ENCODE measurements around the gene METTL24.
A peak's percentile ranks its signal among the peaks of the same experiment; 100 is the strongest.

METTL24 gene, protein sequence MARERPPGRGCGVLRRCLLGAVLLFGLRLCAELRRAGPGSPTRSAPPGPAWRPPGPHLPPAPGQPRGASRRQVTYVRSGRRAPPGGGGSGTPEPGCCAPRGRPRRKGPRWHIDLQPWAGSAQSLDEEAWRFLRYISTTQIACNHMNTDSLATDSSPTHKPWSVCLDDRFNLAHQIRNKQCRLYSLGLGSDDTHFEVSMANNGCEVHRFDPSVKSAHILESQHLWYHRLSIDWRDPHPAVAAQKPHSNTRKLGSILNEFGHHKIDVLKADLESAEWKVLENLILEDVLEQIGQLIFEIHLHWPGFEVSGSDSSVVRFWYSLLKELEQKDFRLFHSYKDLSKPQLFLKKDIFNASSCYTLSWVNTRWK

DNA sequence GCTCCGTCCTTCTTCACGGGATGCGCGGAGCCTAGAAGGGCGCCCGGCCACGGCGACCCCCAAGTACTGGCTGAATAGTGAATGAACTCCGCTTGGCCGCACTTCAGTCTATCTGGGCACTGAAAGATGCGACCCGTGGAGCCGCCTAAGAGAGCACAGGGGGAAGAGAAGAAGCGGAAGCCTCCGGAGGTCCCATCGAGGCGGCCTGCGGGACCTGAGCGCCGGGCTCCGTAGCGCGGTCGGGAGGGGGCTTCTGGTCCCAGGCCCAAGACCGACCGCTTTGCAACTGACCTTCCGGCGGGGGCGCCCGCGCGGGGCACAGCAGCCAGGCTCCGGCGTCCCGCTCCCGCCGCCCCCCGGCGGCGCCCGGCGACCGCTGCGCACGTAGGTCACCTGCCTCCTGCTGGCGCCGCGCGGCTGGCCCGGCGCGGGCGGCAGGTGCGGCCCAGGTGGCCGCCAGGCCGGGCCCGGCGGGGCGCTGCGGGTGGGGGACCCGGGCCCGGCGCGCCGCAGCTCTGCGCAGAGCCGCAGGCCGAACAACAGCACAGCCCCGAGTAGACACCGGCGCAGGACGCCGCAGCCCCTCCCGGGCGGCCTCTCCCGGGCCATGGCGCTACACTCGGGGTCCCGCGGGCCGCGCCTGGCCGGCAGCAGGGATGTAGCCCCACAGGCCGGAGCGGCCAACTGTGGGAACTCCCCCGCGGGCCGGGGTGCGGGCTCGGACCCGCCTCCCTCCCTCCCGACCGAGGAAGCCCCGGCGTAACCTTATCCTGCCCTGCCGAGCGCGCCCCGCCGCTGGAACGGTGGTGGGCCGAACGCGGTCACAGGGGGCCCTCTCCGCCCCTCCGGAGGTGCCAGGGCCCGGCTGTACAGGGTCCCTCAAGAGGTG lies at the start of gene METTL24:
Gene METTL24, minus strand, starts transcription at position 686 of the 889 bp plus-strand sequence. Its CDS starts 77 bp downstream, at position 609.
- DNase-seq = no peak

DNA sequence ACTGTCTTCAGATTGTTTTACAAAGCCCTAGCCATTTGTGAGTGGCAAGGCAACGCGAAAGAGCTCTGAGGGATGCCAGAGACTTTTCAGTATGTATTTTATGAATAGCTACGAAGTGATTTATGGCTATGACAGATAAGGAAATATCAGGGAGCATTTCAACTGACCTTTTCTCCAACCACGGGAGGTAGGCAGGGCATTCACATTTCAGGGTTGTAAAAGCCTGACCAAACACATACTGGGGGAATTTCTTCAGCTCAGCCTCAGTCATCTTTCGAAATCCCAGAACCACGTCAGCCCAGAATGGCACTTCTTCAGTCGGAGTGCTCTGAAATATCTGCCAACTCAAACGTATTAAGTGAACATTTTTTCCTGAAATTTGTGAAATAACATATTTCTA lies 46.5 kb upstream of the METTL24 start:
- peak; percentile 31 for DNase-seq

DNA sequence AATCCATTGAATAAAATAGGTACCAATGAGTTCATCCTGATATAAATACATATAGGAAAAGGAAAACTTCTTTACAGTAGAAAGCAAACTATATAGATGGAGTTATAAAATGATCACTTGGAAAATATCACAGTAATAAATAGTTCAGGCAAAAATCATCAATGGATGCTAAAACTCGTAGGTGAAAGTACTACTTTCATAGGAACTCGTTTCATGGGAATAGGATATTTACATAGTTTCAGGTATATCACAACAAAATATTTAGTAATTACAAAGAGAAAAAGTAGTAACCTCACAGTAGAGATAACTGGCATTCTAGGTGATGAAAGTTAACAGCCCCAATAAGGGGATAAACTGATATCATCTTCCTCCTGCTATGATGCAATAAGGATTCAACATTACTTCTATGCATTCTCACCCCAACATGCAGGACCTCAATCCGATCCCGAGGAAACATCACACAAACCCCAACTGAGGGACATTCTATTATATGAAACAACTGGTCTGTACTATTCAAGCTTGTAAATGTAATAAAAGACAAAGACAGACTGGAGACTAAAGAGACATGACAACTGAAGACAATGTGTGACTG lies 43.5 kb upstream of the METTL24 start:
- DNase-seq = no peak

DNA sequence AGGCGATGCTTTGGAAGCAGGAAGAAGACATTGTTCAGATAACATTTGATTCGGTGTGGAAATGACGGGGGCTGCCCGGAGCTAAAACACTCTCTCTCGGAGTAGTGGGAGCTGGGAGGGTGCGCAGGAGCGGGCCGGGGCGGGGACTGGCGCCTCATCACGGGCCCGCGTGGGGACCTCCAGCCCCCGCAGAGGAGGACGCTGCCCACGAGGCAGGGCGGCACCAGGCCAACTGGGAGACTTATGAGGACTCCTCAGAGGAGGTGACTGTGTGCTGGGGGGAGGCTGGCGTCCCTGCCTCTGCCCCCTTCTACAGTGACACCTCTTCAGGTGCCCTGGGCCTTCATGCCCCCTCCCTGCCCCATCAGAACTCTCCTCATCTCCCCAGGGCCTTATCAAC lies 42.1 kb upstream of the METTL24 start:
- no peak for DNase-seq

DNA sequence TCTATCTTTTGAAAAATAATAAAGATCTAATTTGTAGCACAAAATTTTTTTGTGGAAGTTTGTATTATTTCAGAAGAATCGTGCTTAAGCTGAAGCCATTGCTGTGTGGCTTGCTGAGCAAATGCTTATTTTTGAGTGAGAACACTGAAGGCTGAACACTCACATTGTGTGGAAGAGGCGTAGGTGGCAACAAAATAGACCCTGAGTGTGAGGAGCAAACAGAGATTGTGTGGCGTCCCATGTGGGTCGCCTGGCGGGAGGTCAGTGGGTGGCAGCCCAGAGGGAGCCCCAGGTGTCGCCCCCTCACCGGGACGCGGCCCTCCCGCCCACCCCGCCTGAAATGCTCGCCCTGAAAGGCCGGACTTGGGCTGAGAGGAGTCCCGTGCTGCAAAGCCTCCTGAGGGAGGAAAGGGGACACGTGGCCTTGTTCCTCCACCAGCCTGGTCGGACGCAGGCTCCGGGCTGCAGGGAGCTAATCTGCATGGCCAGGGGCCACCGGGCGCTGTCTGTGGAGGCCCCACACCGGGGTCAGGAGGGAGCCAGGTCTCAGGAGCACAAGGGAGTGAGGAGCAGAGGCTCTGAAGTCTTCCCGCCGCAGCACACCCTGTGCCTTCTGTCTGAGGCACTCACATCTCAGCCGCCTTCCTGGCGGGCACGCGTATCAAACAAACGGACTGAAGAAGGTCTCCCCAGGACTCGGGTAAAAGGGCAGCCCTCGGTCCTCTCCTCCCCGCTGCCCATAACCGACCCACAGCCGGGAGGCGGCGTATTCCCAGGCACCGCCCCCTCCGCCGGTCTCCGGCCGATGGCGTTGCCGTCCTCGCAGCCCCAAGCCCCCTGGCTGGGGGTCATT lies 41.3 kb upstream of the METTL24 start:
- DNase-seq = no peak

DNA sequence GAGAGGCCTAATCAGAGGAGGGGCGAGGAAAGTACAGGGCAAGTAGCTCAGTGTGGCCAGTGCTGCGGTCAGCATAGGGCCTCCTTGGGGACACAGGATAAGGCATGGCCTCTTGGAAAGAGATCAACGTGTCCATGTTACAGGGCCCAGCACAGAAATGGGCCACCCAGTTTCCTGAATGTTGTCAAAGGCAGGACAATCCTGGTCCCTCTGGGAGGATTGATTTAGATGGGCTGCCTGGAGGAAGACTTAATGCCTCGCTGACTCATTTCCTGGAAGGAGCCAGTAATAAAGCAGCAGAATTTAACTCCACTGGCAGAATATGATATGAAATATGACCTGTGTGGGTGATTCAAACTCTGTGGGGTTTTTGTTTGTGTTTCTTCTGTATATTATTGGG lies 40.6 kb upstream of the METTL24 start:
- DNase-seq = peak; percentile 37

DNA sequence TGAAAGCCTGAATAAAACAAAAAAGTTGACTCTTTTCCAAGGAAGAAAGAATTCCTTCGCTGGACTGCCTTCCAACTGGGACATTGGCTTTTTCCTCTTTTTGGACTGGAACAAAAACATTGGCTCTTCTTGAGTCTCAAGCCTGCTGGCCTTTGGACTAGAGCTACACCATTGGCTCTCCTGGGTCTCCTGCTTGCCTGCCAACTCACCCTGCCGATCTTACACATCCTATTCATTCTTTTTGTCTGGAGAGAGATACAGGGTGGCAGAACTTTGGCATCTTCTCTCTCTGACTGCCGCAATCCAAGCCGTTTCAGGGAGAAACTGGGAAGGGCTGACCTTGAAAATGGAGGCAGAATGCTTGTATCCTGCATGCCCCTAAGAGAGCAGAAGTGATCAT lies 37.1 kb upstream of the METTL24 start:
- DNase-seq = no peak

DNA sequence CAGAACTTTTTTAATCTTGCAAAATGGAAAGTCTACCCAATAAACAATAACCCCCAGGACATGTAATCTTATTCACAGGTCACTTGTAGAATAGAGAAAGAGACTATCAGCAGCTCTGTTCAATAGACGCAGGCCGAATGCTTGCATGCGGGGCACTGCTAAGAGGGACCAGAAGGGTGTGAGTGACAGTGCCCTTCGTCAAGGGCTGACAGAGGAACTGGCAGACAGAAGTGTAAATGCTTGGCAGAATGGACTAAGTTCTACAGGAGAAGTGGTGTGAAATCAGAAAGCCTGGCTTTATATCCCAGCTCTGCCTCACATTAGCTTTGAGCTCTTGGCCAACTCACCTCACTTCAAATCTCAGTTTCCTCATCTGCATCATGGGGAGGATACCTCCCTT lies 36.3 kb upstream of the METTL24 start:
- no peak for DNase-seq

DNA sequence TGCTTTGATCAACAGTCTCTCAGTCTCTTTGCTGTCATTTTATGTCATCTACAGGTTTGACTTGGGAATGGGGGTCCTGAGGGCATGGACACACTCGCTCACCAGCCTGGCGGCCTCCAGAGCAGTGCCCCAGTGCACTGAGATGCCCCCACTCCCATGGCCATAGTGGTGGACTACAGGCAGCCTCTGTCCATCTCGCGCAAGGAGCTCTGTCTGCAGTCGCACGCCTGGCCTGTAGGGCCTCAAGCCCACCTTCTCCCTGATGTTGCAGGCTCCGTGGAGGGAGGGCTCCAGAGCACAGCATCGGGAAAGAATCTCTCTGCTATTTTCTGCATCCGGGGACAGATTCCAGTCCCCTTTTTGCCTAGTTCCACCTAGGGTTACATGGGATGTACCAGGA lies 34.6 kb upstream of the METTL24 start:
- no peak for DNase-seq

DNA sequence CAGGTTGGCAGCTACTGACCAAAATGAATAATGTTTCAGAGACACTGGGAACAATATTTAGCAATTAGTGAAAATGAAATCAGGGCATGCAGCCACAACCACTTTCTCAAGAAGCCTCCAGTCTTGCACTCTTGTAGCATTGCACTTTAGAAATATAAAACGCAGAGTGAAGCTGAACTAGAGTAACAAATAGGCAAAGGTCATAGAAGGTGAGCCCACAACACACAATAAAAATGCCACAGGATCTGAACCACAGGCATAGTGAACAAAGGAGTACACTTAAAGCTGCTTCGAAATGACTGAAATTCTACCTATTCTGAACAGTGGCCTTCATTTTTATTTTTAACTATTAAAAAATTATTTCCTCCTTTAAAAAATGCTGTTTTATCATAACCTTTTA lies 32.3 kb upstream of the METTL24 start:
- no peak for DNase-seq

DNA sequence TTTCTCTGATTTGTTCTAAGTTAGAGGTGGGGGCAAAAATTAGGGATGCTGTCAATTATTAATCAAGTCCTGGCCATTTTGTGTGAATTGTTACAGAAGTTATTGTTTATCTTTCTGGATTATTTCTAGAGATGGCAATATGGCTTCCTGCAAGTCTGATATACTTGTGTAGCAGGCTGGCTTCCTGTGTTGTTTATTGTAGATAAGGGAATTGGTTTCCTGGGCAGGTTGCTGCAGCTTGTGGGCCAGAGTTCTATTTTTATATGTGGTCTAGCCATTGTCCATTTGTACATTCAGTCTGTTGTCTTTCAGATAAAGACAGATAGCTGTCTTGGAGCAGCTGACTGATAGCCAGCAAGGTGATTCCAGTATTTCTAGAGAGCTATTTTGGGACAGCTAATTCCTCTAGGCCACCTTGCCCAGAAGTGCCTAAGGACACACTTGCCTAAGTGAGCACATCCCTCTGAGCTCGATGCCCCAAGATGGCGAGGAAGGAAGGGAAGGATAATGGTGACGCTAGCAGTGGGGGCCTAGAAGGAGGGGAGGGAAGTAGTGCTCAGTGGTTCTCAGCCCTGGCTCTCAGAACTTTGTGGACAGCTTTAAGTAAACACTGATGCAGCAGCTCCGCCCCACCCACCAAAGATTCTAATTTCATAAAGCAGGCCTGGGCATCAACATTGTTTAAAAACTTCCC lies 31.7 kb upstream of the METTL24 start:
- no peak for DNase-seq

DNA sequence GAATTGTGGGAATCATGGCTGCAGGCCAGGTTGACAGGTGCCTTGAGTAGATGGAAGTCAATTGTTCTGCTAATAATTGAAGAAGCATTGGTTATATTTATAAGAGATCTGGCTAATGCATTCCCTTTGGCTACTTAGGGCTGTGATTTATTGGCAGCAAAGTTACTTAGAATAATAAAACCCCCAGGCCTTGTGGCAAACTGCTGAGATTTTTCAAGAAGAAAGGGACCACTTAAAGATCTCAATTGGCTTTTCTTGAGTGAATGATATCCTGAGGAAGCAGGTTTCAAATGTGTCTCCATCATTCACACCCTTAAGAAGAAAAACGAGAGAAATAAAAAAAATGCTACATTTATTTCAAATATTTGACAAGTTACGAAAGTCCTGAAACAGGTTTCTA lies 29.8 kb upstream of the METTL24 start:
- no peak for DNase-seq

DNA sequence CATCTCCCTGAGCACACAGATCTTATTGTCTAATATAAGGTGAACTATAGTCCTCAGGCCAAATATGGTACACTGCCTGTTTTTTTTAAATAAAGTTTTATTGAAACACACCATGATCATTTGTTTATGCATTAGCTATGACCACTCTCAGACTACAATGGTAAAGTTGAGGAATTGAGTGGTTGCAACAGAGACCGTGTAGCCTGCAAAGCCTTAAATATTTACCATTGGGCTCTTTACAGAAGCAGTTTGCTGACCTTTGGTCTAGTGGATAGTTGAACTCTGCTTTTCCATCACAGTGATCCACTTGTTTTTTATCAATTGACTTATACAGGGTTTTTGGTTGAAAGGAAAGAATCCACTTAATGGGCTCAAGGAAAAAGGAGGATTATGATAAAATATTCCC lies 27.3 kb upstream of the METTL24 start:
- no peak for DNase-seq

DNA sequence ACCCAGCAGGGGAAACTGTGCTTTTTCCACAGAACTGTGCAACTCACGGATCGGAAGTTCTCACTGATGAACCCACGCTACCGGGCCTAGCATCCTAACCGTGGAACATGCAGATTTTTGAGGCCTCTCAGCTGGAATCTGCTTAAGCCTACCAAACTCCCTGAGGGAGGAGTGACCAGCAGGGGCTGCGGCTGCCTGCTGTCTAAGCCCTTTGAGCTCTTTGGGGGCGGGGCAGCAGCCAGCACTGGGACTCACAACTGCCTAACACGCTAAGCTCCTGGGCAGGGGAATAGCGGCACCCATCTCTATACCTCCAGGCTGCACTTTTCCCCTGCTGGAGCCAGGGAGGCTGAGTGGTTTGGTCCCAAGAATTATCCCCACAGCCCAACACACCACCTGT lies 20.4 kb upstream of the METTL24 start:
- no peak for DNase-seq

DNA sequence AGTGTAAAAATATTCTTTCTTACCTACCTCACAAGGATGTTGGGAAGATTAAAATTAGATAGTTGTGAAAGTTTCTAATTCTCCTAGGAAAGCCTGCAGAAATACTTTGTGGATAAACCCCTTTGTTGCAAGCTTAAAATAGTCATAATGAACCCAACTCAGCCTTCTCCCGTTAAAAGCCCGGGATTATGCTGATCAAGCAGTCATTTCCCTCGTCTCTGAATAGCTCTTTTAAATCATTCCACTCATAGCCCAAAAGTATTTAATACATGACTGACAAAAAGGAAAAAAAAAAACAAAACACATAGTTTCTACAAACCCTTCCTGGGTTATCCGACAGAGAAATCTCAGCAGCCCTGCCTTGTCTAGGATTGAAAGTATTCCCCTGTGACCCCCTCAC lies 10.9 kb upstream of the METTL24 start:
- DNase-seq = no peak

DNA sequence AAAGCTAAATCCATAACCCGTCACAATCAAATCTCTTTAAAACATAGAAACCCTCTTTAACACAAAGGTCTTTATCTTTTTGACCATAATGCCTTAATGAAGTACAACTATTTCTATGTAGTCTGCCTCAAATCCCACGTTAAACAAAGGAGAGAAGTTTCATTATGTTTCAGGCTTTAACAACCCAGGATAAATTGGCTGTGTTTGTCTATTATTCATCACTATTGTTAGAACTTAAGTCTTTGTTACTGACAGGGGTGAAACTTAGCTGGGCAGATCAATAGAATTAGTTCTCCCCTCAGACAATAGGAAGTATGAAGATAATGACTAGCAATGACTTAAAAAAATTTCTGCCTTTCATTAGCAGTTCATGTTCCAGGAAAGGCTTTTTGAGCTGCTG lies 10.1 kb upstream of the METTL24 start:
- no peak for DNase-seq

DNA sequence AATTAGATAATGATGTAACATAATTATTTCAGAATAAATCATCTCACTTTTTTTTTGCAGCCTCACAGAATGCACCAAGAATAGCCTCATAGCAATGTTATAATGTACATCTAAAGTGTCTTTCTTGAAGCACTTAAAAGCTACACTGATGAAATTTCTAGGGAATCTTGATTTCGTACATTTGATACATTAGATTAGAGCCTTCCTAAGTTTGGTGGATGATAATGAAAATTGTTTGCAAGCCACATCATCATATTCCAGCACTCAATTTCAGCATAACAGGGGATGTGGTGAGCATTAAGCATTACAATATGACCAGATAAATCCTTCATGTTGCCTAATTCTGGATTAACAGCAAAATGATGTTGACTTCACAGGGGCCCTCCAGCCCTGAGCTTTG lies 9.7 kb upstream of the METTL24 start:
- DNase-seq = no peak

DNA sequence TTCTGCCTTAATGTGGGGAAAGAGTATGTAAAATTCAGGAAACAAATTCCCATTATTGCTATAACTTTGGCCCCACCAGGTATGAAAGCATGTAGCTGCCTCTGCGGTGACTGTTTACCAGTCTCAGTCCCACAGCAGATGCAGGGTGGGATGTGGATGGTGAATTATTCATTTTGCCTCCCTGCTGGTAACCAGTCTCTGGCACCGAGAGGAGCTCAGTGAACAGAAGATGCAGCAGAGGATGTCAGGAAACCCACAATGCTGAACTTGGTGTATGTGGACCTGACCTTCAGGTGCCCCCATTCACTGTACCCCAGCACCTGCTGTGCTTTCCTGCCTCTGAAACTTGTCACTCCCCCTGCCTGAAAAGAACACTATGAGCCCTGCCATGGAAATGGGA lies 8.8 kb upstream of the METTL24 start:
- DNase-seq = no peak

DNA sequence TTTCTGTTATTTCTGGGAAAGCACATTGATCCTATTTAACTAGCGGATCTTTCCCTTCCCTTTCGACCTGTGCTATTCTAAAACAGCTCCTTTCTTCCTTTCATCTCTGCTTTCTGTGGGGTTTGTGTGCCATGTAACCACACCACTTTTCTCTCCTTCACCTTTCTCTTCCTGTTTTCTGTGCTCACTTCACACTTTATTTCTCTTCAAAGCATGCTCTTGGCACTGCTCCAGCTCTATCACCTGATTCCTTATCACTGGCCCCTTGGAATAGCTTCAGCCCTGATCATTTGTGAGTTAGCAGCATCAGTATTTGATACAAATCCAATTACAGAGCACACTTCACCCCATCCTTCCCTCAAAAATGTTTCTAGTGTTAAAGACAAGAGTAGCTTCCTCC lies 8.1 kb upstream of the METTL24 start:
- DNase-seq = no peak

DNA sequence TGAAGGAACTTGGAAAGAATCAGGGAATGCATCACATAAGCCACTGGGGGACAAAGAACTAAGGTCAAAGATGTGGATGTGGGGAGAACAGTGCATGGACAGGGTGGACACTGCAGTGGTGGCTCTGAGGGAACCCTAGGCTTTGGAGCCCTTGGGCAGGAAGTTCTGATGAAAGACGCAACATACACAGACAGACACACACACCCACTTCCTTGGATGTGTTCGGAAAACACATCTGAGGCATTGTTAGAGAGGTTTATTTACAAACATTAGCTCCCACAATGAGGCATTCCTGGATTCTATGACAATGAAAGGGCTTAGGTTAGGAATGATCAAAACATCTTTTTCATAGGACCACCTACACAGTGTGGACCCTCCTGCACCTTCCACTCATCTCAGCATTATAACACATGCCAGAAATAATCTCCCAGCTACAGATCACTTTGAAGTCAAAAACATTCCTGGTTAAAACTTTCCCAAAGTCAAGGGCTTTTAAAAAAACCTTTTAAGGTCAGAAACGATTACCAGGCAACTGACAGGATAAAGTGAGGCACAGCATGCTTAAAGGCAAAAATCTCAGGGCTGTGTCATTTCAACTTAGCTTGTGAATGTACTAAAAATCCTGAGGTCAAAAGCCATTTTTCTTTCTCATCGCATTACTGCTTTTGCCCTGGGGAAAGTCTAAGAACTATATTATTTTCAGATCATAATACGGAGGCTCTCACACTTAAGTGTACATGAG lies 6.4 kb upstream of the METTL24 start:
- no peak for DNase-seq

DNA sequence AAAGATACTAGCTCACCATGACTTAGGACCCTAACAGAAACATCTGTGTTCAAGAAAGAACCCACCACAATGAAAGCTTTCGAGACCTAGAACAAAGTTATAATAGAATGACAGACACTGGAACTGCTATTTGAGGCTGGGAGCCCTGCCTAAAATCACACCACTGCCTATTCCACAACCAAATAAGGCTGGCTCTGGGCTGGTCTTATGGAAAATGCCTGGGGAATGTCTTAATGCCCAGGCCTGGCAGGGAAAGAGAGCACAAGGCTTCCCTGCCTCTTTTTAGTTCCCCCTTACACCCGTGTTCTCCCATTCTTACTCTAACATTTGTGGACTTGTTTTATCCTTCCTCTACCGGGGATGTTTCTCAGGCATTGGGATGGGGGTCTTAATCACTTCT lies 5.6 kb upstream of the METTL24 start:
- DNase-seq = peak; percentile 2

DNA sequence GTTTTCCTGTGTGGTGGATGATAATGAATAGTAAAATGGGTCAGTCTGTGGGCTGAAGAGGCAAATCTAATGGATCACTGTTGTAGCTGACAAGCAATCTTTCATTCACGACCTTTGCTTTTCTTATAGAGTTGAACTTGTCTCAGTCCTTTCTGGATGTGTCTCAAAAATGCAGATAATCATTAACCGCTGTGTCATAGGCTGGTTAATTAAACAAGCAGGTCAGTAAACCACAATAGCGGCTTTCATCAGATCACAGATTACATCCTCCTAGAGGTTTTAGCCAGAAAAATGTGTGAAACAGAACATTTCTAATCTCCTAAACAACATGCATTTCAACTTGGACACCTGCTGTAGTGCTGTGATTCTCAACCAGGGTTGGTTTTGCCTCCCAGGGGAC lies 2.5 kb upstream of the METTL24 start:
- DNase-seq = no peak

All from fibroblast of upper back skin (primary cell).